Right lobe of liver (tissue), 6 donors: Measurements from ENCODE around the gene TAF7L. TPM values are rescaled to one million over a fixed set of nuclear protein-coding genes. Genes with fewer than 3 reads are reported as not detected.

Source experiments
- ATAC-seq, 4 donors: fragments of 200-7000 bp; cut with Tn5 transposase; one replicate each; pipeline ENCODE4 v1.9.1; 2020; ENCODE audit warnings: mild to moderate bottlenecking in 4 of 4, moderate library complexity in 4 of 4
- DNase-seq, 3 donors: peaks; one replicate each; pipeline ENCODE4 v3.0.0-alpha.2; 2020
- H3K27ac ChIP-seq, 3 donors: fragments of 200-600 bp; one replicate each; pipeline ENCODE4 v1.8.0; 2022
- H3K27me3 ChIP-seq, 2 donors: fragments of 200-600 bp; one replicate each; pipeline ENCODE4 v1.8.0; 2022
- H3K36me3 ChIP-seq, 4 donors: fragments of 200-600 bp; sonication (generic) in 1 of 4; one replicate each; pipeline versions ENCODE4 v1.5.1 to v1.8.0; 2017 to 2022; ENCODE audit warnings: control low read depth in 1 of 4
- H3K4me1 ChIP-seq, 4 donors: fragments of 200-600 bp; sonication (generic) in 1 of 4; one replicate each; pipeline versions ENCODE4 v1.5.1 to v1.8.0; 2017 to 2022; ENCODE audit warnings: control low read depth in 1 of 4
- H3K4me3 ChIP-seq, 3 donors: fragments of 200-600 bp; one replicate each; pipeline ENCODE4 v1.8.0; 2022
- H3K9me3 ChIP-seq, 4 donors: fragments of 200-600 bp; sonication (generic) in 1 of 4; one replicate each; pipeline versions ENCODE4 v1.5.1 to v1.8.0; 2017 to 2022; ENCODE audit warnings: control low read depth in 1 of 4
- POLR2A ChIP-seq: fragments of 450-650 bp; IDR thresholded peaks from one replicate; pipeline ENCODE4 v1.6.1; 2017; ENCODE audit warnings: antibody characterized with exemption, mild to moderate bottlenecking
- WGBS: methylation state at CpG from one replicate; pipeline ENCODE4 v1.1.6; 2018; ENCODE audit warnings: low coverage, low lambda C conversion rate; ENCODE audit not compliant: insufficient coverage; ENCODE audit errors: missing lambda C conversion rate; 5-methylcytosine and 5-hydroxymethylcytosine counted together
- intact Hi-C, 2 donors: fragments of 100-400 bp; cut with DNase I; formaldehyde crosslinking; loops; one replicate each; pipeline versions ENCODE4 v1.11.2 to v1.14.1; 2022
- total RNA-seq, 6 experiments: library from RNA; depleted of rRNA in 2 of 6; stranded (reverse); fragments of >200 nt in 2 of 6; fragmentation: NEBNext Ultra II Directional in 3 of 6; extraction: Animal tissue kit (Norgen Biotek cat#: 25700) in 3 of 6; gene quantifications; one replicate each; pipeline versions ENCODE4 v1.1.0 to v1.2.4, GENCODE V29; 2016 to 2023
- TF ChIP-seq, protein P1 (sequence below), 4 donors: fragments of 200-600 bp in 3 of 4; fragments of 450-650 bp in 1 of 4; IDR thresholded peaks; one replicate each; pipeline versions ENCODE4 v1.5.1 to v1.8.0; 2016 to 2022; ENCODE audit warnings: antibody characterized with exemption in 4 of 4, mild to moderate bottlenecking in 2 of 4
- donor health status: DM: no; HTN: yes; CAD: no.
- donor health status: DM: no; HTN: no; CAD: no.
- donor health status: DM: no; HTN: no; CAD: no.
- donor health status: DM: no; HTN: yes; CAD: no.
- donor health status: DM: no; HTN: yes; CAD: no.

Gene TAF7L
- total RNA-seq, 6 experiments from 2014 or later, result 0.09 to 0.31 TPM; not detected in 4

DNA sequence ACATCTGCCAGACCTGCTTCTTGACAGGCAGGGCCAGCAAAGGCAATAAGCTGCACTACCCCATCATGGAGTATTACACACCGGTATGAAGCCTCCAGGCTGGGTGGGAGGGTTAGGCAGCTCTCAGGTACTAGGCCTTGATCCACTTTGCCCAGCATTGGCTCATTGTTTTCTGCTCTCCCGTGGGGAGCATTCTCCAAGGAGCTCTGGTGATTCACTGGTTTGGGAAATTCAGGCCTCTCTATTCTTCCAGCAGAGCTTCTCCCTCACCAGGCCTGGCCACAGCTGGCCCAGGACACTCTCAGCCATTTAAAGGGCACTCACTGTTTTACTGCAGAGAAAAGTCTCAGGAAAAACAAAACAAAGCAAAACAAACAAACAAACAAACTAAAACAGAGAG is 38.5 kb downstream of the TAF7L start:
- H3K27ac ChIP-seq, result no peak overlapping the region
- intact Hi-C loops, result no loop called here
- ATAC-seq (no peak), DNase-seq (no peak)
- TF ChIP-seq, protein P1, sequence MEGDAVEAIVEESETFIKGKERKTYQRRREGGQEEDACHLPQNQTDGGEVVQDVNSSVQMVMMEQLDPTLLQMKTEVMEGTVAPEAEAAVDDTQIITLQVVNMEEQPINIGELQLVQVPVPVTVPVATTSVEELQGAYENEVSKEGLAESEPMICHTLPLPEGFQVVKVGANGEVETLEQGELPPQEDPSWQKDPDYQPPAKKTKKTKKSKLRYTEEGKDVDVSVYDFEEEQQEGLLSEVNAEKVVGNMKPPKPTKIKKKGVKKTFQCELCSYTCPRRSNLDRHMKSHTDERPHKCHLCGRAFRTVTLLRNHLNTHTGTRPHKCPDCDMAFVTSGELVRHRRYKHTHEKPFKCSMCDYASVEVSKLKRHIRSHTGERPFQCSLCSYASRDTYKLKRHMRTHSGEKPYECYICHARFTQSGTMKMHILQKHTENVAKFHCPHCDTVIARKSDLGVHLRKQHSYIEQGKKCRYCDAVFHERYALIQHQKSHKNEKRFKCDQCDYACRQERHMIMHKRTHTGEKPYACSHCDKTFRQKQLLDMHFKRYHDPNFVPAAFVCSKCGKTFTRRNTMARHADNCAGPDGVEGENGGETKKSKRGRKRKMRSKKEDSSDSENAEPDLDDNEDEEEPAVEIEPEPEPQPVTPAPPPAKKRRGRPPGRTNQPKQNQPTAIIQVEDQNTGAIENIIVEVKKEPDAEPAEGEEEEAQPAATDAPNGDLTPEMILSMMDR (IDR thresholded peaks at IDR 0.05), result no peak
- no peak for TF ChIP-seq POLR2A
- no peaks in the 10 kb centered on the region for H3K36me3 ChIP-seq
- no peaks in the 10 kb centered on the region for H3K9me3 ChIP-seq
- H3K4me1 ChIP-seq, result no peaks in the 10 kb centered on the region
- 59% methylated on average over 2 of the region's 2 CpGs for WGBS
- H3K4me3 ChIP-seq, result no peak overlapping the region
- no peaks in the 10 kb centered on the region for H3K27me3 ChIP-seq

DNA sequence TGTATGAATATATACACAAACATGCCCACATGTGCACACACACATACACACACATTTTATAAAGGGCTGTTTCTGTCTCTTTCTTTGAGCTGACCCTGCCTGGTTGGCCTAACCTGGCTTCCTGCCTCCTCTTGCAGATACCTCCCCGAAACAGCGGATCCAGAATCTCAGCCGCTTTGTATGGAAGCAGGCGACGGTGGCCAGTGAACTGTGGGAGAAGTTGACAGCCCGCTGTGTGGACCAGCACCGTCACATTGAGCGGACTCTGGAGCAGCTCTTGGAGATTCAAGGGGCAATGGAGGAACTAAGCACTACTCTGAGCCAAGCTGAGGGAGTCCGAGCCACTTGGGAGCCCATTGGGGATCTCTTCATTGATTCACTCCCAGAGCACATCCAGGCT is 49.6 kb downstream of the TAF7L start:
- no peaks in the 10 kb centered on the region for H3K36me3 ChIP-seq
- H3K27ac ChIP-seq, result no peak overlapping the region
- H3K4me1 ChIP-seq, result no peaks in the 10 kb centered on the region
- H3K9me3 ChIP-seq, result no peaks in the 10 kb centered on the region
- TF ChIP-seq POLR2A, result no peak
- TF ChIP-seq, protein P1 (IDR thresholded peaks at IDR 0.05), result no peak
- 71% methylated on average over 6 of the region's 9 CpGs for WGBS
- H3K4me3 ChIP-seq, result no peak overlapping the region
- H3K27me3 ChIP-seq, result no peaks in the 10 kb centered on the region
- ATAC-seq (no peak), DNase-seq (no peak)
- intact Hi-C loops, result no loop called here

DNA sequence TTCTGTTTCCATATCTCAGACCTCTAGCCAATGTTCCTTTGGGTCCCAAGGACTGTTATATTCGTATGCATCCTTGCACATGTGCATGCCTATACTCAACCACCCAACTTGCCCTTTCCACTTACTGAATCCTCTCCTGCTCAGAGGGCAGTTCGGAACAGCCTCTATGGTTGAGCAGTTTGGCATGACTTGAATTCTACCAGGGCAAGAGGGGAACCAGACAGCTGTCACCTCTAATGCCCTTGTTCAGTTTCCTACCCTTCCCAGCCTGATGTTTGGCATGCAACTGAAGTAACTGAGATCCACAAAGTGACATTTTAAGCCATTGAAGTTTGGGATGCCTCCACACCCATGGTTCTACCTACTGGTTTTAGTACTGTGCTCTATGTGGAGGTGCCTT is 54.1 kb downstream of the TAF7L start:
- no peaks in the 10 kb centered on the region for H3K9me3 ChIP-seq
- intact Hi-C loops, result no loop called here
- no peaks in the 10 kb centered on the region for H3K36me3 ChIP-seq
- no peak overlapping the region for H3K4me3 ChIP-seq
- ATAC-seq (no peak), DNase-seq (no peak)
- TF ChIP-seq, protein P1 (IDR thresholded peaks at IDR 0.05), result no peak
- no peak for TF ChIP-seq POLR2A
- no peaks in the 10 kb centered on the region for H3K27me3 ChIP-seq
- WGBS, result 43% methylated on average over 1 of the region's 2 CpGs
- no peak overlapping the region for H3K27ac ChIP-seq
- no peaks in the 10 kb centered on the region for H3K4me1 ChIP-seq

DNA sequence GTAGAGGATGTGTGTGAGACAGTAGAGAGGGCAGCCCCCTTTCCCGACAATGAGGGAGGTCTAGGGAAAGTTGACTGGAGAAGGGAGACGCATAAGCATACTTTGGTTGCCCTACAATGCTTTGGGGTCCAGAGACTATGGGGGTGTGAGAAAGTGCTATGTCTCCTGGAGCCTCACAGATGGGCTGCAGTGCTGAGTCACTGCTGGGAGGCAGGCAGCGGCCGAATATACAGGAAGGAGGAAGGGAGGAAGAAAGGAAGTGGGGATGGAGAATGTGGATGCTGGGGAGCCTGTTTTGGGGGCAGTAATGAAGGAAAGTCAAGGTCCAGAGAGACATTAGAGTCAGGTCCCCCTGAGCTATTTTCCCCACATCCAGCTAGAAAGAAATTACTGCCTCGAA is 58.8 kb downstream of the TAF7L start:
- H3K9me3 ChIP-seq, result no peaks in the 10 kb centered on the region
- TF ChIP-seq, protein P1 (IDR thresholded peaks at IDR 0.05), result no peak
- TF ChIP-seq POLR2A, result no peak
- DNase-seq (no peak), ATAC-seq (no peak)
- 56% methylated on average over 5 of the region's 5 CpGs for WGBS
- no peaks in the 10 kb centered on the region for H3K36me3 ChIP-seq
- no peaks in the 10 kb centered on the region for H3K4me1 ChIP-seq
- no peaks in the 10 kb centered on the region for H3K27me3 ChIP-seq
- intact Hi-C loops, result no loop called here
- no peak overlapping the region for H3K27ac ChIP-seq
- H3K4me3 ChIP-seq, result no peak overlapping the region

DNA sequence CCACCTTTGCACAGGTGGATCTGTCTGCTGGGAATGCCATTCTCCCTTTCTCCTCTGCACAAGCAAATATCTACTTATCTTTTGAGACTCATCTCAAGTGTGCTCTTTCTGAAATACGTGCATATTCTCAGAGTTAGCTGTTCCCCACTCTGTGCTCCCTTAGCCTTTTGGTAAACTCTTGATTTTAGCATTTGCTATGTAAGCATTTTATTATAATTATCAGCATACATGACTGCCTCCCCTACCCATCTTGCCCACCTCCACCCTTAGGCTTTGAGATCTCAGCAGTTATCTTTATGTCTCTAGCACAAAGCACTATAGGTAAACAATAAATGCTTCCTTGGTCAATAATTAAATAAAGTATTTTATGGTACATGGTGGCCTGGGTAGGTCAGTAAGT is 60.1 kb downstream of the TAF7L start:
- intact Hi-C loops, result no loop called here
- Histone ChIP-seq H3K9me3 (no peaks in the 10 kb centered on the region), H3K4me3 (no peak overlapping the region), H3K4me1 (no peaks in the 10 kb centered on the region), H3K36me3 (no peaks in the 10 kb centered on the region), H3K27ac (no peak overlapping the region), H3K27me3 (no peaks in the 10 kb centered on the region)
- 38% methylated on average over 1 of the region's 1 CpG for WGBS
- ATAC-seq (no peak), DNase-seq (no peak)
- TF ChIP-seq, protein P1 (IDR thresholded peaks at IDR 0.05), result no peak
- no peak for TF ChIP-seq POLR2A
